ENCODE data around the gene PECR.
"Not testable (repeated sequence)": the region's sequence is repeated elsewhere in the genome, so short reads cannot be mapped to it uniquely, and the experiment has no call there.

PECR gene

GRCh38 chr2:216082117-216082711, 605 bp upstream of the PECR start:
- H3K36me3 ChIP-seq (ENCODE audit: insufficient read depth, low read length): no peaks in the 10 kb centered on the region
- H3K27ac ChIP-seq: no peak overlapping the region
- DNase-seq (ENCODE audit: low read depth, low spot score): no peak
- peak overlapping the region; percentile 77 for H3K9ac ChIP-seq (ENCODE audit: insufficient read length)
- TF ChIP-seq EZH2 (IDR thresholded peaks at IDR 0.05) (no peak), FOXP2 (optimal IDR thresholded peaks at IDR 0.05; ENCODE audit: control extremely low read depth, extremely low read length, insufficient read depth) (no peak), POLR2AphosphoS5 (IDR thresholded peaks at IDR 0.05; ENCODE audit: borderline replicate concordance, low read depth, low read length) (no peak)
- H3K4me3 ChIP-seq: peak overlapping the region; percentile 94
- no peaks in the 10 kb centered on the region for H3K9me3 ChIP-seq (ENCODE audit: low read depth, low read length)

- Histone ChIP-seq H3K36me3 (ENCODE audit: insufficient read depth, low read length) (no peaks in the 10 kb centered on the region), H3K9ac (ENCODE audit: insufficient read length) (peak overlapping the region; percentile 77), H3K9me3 (ENCODE audit: low read depth, low read length) (no peaks in the 10 kb centered on the region), H3K27ac (no peak overlapping the region), H3K4me3 (peak overlapping the region; percentile 94)
- no peak for DNase-seq (ENCODE audit: low read depth, low spot score)
- TF ChIP-seq POLR2AphosphoS5 (IDR thresholded peaks at IDR 0.05; ENCODE audit: borderline replicate concordance, low read depth, low read length) (no peak), EZH2 (IDR thresholded peaks at IDR 0.05) (no peak), FOXP2 (optimal IDR thresholded peaks at IDR 0.05; ENCODE audit: control extremely low read depth, extremely low read length, insufficient read depth) (no peak)
Measured at GRCh38 chr2:216081012-216081411, 597 bp downstream of the PECR start.

- H3K9me3 ChIP-seq (ENCODE audit: low read depth, low read length); H3K9ac ChIP-seq (ENCODE audit: insufficient read length); H3K4me3 ChIP-seq; H3K36me3 ChIP-seq (ENCODE audit: insufficient read depth, low read length); DNase-seq (ENCODE audit: low read depth, low spot score); H3K27ac ChIP-seq: not testable (repeated sequence)
Measured at GRCh38 chr2:216080048-216080447, 1.6 kb downstream of the PECR start.

- 0 out of 2 replicates have a peak overlapping the region, but pooled peaks have one; percentile 55 for H3K27ac ChIP-seq
- no peaks in the 10 kb centered on the region for H3K36me3 ChIP-seq (ENCODE audit: insufficient read depth, low read length)
- no peak overlapping the region for H3K9ac ChIP-seq (ENCODE audit: insufficient read length)
- DNase-seq (ENCODE audit: low read depth, low spot score): no peak
- H3K4me3 ChIP-seq: no peak overlapping the region
- no peaks in the 10 kb centered on the region for H3K9me3 ChIP-seq (ENCODE audit: low read depth, low read length)
- TF ChIP-seq POLR2AphosphoS5 (IDR thresholded peaks at IDR 0.05; ENCODE audit: borderline replicate concordance, low read depth, low read length): no peak
- TF ChIP-seq FOXP2 (optimal IDR thresholded peaks at IDR 0.05; ENCODE audit: control extremely low read depth, extremely low read length, insufficient read depth): no peak
- no peak for TF ChIP-seq EZH2 (IDR thresholded peaks at IDR 0.05)
Measured at GRCh38 chr2:216078776-216079175, 2.8 kb downstream of the PECR start.

GRCh38 chr2:216075510-216076485, 5.8 kb downstream of the PECR start:
- no peaks in the 10 kb centered on the region for H3K9me3 ChIP-seq (ENCODE audit: low read depth, low read length)
- no peaks in the 10 kb centered on the region; the same call in 1 of the 2 replicates for H3K36me3 ChIP-seq (ENCODE audit: insufficient read depth, low read length)
- TF ChIP-seq POLR2AphosphoS5 (IDR thresholded peaks at IDR 0.05; ENCODE audit: borderline replicate concordance, low read depth, low read length) (no peak), FOXP2 (optimal IDR thresholded peaks at IDR 0.05; ENCODE audit: control extremely low read depth, extremely low read length, insufficient read depth) (no peak), EZH2 (IDR thresholded peaks at IDR 0.05) (no peak)
- no peak for DNase-seq (ENCODE audit: low read depth, low spot score)
- H3K4me3 ChIP-seq: no peak overlapping the region
- H3K27ac ChIP-seq: peak overlapping the region; percentile 22; the same call in 1 of the 2 replicates
- no peak overlapping the region for H3K9ac ChIP-seq (ENCODE audit: insufficient read length)

- H3K9me3 ChIP-seq (ENCODE audit: low read depth, low read length): no peaks in the 10 kb centered on the region
- no peak for DNase-seq (ENCODE audit: low read depth, low spot score)
Measured at GRCh38 chr2:216074794-216075193, 6.8 kb downstream of the PECR start.

DNA sequence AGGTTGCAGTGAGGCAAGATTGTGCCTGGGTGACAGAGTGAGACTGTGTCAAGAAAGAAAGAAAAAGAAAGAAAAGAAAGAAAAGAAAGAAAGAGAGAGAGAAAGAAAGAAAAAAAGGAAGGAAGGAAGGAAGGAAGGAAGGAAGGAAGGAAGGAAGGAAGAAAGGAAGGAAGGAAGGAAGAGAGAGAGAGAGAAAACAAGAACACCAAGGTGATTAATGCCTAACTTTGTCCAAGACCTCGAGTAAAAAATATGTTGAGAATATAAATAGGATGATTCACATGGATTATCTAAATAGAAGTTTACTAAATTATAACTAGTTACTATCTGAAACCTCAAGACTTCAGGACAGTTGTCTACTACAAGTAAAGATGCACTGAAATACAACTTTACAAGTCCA, 7.2 kb downstream of the PECR start:
- DNase-seq (ENCODE audit: low read depth, low spot score): peak; percentile 16
- Histone ChIP-seq H3K27ac (no peak overlapping the region), H3K9me3 (ENCODE audit: low read depth, low read length) (no peaks in the 10 kb centered on the region), H3K9ac (ENCODE audit: insufficient read length) (no peak overlapping the region), H3K36me3 (ENCODE audit: insufficient read depth, low read length) (no peaks in the 10 kb centered on the region; the same call in 1 of the 2 replicates), H3K4me3 (no peak overlapping the region)
- TF ChIP-seq POLR2AphosphoS5 (IDR thresholded peaks at IDR 0.05; ENCODE audit: borderline replicate concordance, low read depth, low read length): no peak
- TF ChIP-seq EZH2 (IDR thresholded peaks at IDR 0.05): no peak
- TF ChIP-seq FOXP2 (optimal IDR thresholded peaks at IDR 0.05; ENCODE audit: control extremely low read depth, extremely low read length, insufficient read depth): no peak

More at GRCh38 chr2:216074794-216075193, 6.8 kb downstream of the PECR start:
- Histone ChIP-seq H3K27ac (no peak overlapping the region), H3K4me3 (no peak overlapping the region), H3K36me3 (ENCODE audit: insufficient read depth, low read length) (no peaks in the 10 kb centered on the region; the same call in 1 of the 2 replicates), H3K9ac (ENCODE audit: insufficient read length) (no peak overlapping the region)
- no peak for TF ChIP-seq POLR2AphosphoS5 (IDR thresholded peaks at IDR 0.05; ENCODE audit: borderline replicate concordance, low read depth, low read length)
- no peak for TF ChIP-seq FOXP2 (optimal IDR thresholded peaks at IDR 0.05; ENCODE audit: control extremely low read depth, extremely low read length, insufficient read depth)
- no peak for TF ChIP-seq EZH2 (IDR thresholded peaks at IDR 0.05)

DNA sequence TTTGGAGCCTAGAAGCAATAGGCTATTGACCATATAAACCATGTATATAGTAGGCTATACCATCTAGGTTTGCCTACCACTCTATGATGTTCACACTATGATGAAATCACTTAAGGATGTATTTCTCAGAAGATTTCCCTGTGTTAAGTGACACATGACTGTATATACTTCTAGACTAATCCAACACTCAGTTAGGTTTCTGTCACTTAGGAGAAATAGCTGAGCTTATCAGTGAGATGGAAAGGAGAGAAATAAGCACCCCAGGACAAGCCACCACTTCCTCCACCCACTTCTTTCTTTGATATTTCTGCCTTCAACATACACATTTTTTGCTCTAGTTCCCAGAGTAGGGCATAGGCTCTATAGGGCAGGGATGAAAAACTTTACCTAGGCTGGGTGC, 7.8 kb downstream of the PECR start:
- DNase-seq (ENCODE audit: low read depth, low spot score): no peak
- no peak overlapping the region for H3K27ac ChIP-seq
- no peak overlapping the region for H3K9ac ChIP-seq (ENCODE audit: insufficient read length)
- no peak for TF ChIP-seq FOXP2 (optimal IDR thresholded peaks at IDR 0.05; ENCODE audit: control extremely low read depth, extremely low read length, insufficient read depth)
- no peak for TF ChIP-seq POLR2AphosphoS5 (IDR thresholded peaks at IDR 0.05; ENCODE audit: borderline replicate concordance, low read depth, low read length)
- no peak for TF ChIP-seq EZH2 (IDR thresholded peaks at IDR 0.05)
- H3K4me3 ChIP-seq: no peak overlapping the region
- no peaks in the 10 kb centered on the region; the same call in 1 of the 2 replicates for H3K36me3 ChIP-seq (ENCODE audit: insufficient read depth, low read length)
- no peaks in the 10 kb centered on the region for H3K9me3 ChIP-seq (ENCODE audit: low read depth, low read length)
